Activated CD4-positive, alpha-beta T cell treated with anti-CD3 and anti-CD28 coated beads, Interleukin-2, amount 10 ng/mL, durations not matched to agents 24 days and 14 days (primary cell): ENCODE measurements around the gene CELSR1. TPM values are rescaled to one million over a fixed set of nuclear protein-coding genes. Genes with fewer than 3 reads are reported as not detected.

Source experiments
- DNase-seq: peaks from one replicate; pipeline ENCODE4 v3.0.0; 2022
- H3K27ac Mint-ChIP-seq: one replicate; pipeline ENCODE4 v1.8.0; 2022; ENCODE audit warnings: mild to moderate bottlenecking, mixed read lengths
- H3K27me3 Mint-ChIP-seq: one replicate; pipeline ENCODE4 v1.8.0; 2022; ENCODE audit warnings: mixed read lengths
- H3K36me3 Mint-ChIP-seq: one replicate; pipeline ENCODE4 v1.8.0; 2022; ENCODE audit warnings: low read depth, mild to moderate bottlenecking, mixed read lengths
- H3K4me1 Mint-ChIP-seq: one replicate; pipeline ENCODE4 v1.8.0; 2021; ENCODE audit warnings: mixed read lengths
- H3K4me3 Mint-ChIP-seq: one replicate; pipeline ENCODE4 v1.8.0; 2022; ENCODE audit warnings: mild to moderate bottlenecking, moderate library complexity, mixed read lengths
- H3K9me3 Mint-ChIP-seq: one replicate; pipeline ENCODE4 v1.8.0; 2021; ENCODE audit warnings: mixed read lengths
- intact Hi-C: fragments of 100-400 bp; cut with micrococcal nuclease; formaldehyde crosslinking; loops from one replicate; pipeline ENCODE4 v1.15.1; 2023
- total RNA-seq: library from RNA; stranded (reverse); gene quantifications from 2 replicates; pipeline ENCODE4 v1.2.3, GENCODE V29; 2022

Gene CELSR1
- total RNA-seq, 1 donor from 2014 or later = 0.37 TPM

DNA sequence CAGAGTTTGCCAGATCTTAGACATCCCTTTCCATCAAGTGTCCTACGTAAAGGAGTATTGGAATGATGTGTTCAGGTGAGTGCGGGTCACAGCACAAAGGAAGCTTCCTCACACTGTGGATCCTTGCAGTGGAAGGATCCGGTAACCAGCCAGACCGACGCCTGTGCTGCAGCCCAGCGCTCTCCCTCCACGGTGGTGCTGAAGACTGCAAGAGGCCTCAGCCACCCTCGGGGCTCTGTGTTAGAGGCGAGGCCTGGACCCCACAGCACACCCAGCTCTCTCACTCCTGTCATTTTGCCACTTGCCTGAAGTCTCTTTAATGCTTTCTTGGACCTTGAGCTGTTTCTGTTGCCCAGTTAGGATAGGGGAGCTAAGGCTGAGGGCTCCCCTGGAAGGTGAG, 199.6 kb downstream of the CELSR1 start:
- Mint-ChIP-seq H3K36me3 (peaks cover 55% of the 10 kb centered on the region), H3K27me3 (no peaks in the 10 kb centered on the region), H3K4me3 (no peak overlapping the region), H3K27ac (no peak overlapping the region), H3K4me1 (peaks cover 24% of the 10 kb centered on the region), H3K9me3 (no peaks in the 10 kb centered on the region)
- no peak for DNase-seq
- intact Hi-C loops = loop anchor here (10.0 kb wide), 1 partner anchor 333 kb away; no protein-coding TSS in a partner anchor

DNA sequence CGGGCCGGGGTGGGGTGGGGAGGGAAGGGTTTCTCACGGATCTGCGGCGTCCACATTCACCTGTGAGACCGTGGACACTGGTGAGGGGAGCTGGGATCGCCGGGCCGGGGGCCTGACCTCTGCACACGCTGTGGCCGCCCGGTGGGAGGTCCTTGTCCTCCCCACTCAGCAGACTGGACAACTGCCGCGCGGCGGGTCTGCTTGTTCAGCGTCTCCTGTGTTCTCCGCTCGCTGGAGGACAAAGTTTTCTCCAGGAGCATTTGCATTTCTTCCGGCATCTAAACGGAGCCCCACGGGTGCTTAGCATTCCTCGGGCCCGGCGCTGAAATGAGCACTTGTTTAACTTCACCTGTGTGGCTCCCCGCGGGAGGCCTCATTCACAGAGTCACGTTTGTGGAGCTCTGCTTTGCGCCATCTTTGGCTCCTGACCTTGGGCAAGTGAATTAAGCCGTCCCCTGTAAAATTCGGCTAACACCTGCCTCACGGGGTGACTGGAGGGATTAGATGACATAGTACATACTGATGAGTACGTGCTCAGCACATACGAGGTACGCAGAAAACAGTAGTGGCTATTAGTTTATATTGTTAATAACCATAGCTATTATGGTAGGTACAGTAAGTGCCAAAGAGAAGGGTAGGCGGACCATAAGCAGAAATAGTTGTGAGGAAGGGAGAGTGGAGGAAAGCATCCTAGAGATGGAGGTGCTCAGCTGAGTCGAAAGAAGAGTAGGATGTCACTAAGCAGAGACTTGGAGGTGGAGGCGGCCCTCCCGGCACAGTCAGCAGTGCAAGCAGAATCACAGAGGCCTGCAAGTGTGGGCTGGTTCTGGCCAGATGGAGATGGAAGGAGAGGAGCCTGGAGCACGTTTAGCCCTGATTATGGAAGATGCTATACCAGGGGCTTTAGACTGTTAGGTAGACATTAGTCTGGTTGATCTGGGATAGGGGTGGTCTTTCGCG, 201.0 kb downstream of the CELSR1 start:
- DNase-seq = peak; percentile 73
- Mint-ChIP-seq H3K36me3 (peaks cover 44% of the 10 kb centered on the region), H3K27ac (peak overlapping the region; percentile 87), H3K4me3 (peak overlapping the region; percentile 91), H3K4me1 (peaks cover 24% of the 10 kb centered on the region), H3K27me3 (no peaks in the 10 kb centered on the region), H3K9me3 (no peaks in the 10 kb centered on the region)
- intact Hi-C loops = loop anchor here (10.0 kb wide), 1 partner anchor 332 kb away; no protein-coding TSS in a partner anchor

DNA sequence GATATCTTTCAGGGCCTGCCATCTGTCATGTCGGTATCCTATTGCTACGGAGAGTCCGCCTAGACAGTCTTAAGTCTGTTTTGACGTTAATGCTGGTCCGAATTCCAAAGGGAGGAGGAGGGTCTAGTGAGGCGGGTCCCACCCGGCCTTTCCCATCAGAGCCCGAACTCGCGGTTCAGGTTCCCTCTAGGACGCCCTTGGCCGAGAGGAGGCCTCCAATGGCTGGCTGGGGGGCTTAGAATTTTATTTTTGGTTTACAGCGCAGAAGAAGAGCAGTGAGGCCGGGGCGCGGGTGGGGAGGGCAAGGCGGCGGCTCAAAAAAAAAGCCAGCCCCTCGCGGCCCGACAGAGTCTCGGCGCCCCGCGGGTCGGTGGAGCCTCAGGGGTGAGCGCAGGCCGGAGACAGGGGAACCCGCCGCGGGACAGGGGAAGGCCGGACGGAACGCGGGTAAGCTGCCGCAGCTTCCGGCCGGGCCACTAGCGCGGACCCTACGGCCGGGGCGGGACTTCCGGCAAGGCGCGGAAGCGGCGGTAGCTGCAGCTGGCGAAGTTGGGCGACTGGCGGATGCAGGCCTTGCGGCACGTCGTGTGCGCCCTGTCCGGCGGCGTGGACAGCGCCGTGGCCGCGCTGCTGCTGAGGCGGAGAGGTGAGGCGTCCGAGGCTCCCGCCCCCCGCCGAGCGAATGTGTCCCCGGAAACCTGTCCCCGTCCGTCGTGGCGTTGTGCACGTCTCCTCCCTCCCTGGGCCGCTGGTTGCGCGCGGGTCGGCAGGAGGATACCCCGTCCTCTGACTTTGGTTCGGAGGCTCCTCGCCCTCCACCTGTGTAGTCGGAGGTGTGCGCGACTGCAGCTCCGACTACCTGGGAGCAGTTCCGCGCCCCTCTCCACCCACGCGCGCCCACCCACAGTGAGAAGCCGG, 202.0 kb downstream of the CELSR1 start, which contains the start of gene TRMU:
Gene TRMU, plus strand, starts transcription at position 514 of the 918 bp plus-strand sequence. Its CDS starts 51 bp downstream, at position 565.
- H3K4me1 Mint-ChIP-seq = peaks cover 24% of the 10 kb centered on the region
- DNase-seq = peak; percentile 94
- H3K9me3 Mint-ChIP-seq = no peaks in the 10 kb centered on the region
- H3K36me3 Mint-ChIP-seq = peaks cover 41% of the 10 kb centered on the region
- intact Hi-C loops = loop anchor here (10.0 kb wide), 1 partner anchor 331 kb away; no protein-coding TSS in a partner anchor
- H3K27ac Mint-ChIP-seq = peak within 1 kb of the TSS; percentile 96
- peak within 1 kb of the TSS; percentile 91 for H3K4me3 Mint-ChIP-seq
- no peaks in the 10 kb centered on the region for H3K27me3 Mint-ChIP-seq

DNA sequence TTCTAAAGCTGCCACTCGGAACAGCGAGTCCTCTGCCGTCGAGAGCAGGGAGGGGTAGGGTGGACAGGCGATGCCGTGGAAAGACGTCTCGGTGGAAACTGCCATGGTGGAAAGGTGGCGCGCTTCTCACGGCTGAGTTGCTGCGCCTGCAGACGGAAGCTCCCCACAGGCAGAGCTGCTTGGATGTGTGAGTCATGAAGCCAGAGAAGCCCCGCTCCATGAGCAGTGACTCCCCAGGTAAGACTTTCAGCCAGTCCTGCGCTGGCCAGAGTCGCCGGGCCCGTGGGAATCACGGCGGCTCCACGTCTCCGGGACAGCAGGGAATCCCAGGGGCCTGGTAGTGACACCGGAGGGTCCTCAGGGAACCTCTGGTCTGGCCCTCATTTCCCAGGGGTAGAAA, 205.9 kb downstream of the CELSR1 start:
- peaks cover 30% of the 10 kb centered on the region for H3K36me3 Mint-ChIP-seq
- peaks cover 4% of the 10 kb centered on the region for H3K4me1 Mint-ChIP-seq
- no peak overlapping the region for H3K4me3 Mint-ChIP-seq
- intact Hi-C loops = loop anchor here (10.0 kb wide), 1 partner anchor 327 kb away; no protein-coding TSS in a partner anchor
- H3K27ac Mint-ChIP-seq = no peak overlapping the region
- no peak for DNase-seq
- no peaks in the 10 kb centered on the region for H3K9me3 Mint-ChIP-seq
- no peaks in the 10 kb centered on the region for H3K27me3 Mint-ChIP-seq

DNA sequence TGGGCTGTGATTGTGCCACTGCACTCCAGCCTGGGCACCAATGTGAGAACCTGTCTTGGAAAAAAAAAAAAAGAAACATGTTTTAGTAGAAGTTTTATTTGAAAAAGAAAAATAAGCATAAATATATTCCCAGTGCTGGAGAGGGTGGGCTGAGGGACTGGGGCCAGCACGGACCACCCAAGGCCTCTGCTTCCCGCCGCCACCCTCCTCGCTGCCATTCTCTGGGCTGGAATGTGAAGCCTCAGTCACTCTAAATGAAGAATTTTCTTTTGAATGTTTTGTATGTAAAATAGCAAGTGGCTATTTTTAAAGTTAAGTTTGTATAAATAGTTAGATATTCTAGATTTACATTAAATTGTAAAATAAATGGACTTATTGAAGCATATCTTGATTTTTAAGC, 207.0 kb downstream of the CELSR1 start:
- Mint-ChIP-seq H3K27ac (no peak overlapping the region), H3K27me3 (no peaks in the 10 kb centered on the region), H3K4me3 (no peak overlapping the region), H3K9me3 (no peaks in the 10 kb centered on the region), H3K36me3 (peaks cover 35% of the 10 kb centered on the region), H3K4me1 (peaks cover 2% of the 10 kb centered on the region)
- intact Hi-C loops = loop anchor here (10.0 kb wide), 1 partner anchor 326 kb away; no protein-coding TSS in a partner anchor
- DNase-seq = no peak

DNA sequence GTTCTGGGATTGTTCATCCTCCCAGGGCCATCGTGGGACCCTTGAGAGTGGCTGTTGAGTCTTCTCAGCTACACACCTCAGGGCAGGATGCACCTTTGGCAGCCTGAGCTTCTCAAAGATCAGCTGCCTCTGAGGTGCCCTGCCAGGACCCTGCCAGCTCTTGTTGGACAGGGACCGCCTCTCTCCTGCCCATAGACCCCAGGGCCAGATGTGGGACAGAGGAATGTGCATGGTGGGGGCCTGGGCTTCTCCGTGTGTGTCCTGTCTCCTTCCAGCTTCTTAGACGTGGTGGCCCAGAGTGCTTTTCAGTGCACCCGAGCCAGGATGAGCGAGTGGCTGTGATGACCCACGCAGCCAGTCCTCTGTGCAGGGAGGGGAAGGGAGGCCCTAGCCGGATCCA, 207.8 kb downstream of the CELSR1 start:
- H3K4me3 Mint-ChIP-seq = no peak overlapping the region
- peaks cover 36% of the 10 kb centered on the region for H3K36me3 Mint-ChIP-seq
- intact Hi-C loops = loop anchor here (10.0 kb wide), 1 partner anchor 325 kb away; no protein-coding TSS in a partner anchor

DNA sequence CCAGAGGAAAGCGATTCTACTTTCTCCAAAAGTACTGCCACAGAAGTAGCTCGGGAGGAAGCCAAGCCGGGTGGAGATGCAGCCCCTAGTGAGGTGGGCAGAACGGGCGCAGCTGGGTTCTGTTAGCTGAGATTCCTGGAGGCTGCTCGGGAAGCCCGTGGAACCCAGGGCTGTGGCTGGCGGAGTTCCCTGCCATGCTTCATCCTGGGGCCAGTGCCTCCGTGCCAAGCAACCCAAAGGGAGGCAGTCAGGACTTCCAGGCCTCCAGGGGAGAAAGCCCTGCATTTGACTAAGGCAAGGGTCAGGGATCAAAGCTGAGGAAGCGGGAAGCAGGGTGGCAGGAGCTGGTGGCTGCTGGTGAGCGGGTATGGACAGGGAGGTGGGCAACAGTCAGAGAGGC, 208.6 kb downstream of the CELSR1 start:
- H3K27ac Mint-ChIP-seq = no peak overlapping the region
- intact Hi-C loops = no loop called here
- H3K27me3 Mint-ChIP-seq = no peaks in the 10 kb centered on the region
- H3K36me3 Mint-ChIP-seq = peaks cover 42% of the 10 kb centered on the region
- DNase-seq = no peak
- no peaks in the 10 kb centered on the region for H3K9me3 Mint-ChIP-seq
- no peaks in the 10 kb centered on the region for H3K4me1 Mint-ChIP-seq
- H3K4me3 Mint-ChIP-seq = no peak overlapping the region

More for the DNA sequence above, 207.8 kb downstream of the CELSR1 start:
- H3K27me3 Mint-ChIP-seq = no peaks in the 10 kb centered on the region
- peaks cover 2% of the 10 kb centered on the region for H3K4me1 Mint-ChIP-seq
- no peak overlapping the region for H3K27ac Mint-ChIP-seq
- H3K9me3 Mint-ChIP-seq = no peaks in the 10 kb centered on the region
- no peak for DNase-seq

DNA sequence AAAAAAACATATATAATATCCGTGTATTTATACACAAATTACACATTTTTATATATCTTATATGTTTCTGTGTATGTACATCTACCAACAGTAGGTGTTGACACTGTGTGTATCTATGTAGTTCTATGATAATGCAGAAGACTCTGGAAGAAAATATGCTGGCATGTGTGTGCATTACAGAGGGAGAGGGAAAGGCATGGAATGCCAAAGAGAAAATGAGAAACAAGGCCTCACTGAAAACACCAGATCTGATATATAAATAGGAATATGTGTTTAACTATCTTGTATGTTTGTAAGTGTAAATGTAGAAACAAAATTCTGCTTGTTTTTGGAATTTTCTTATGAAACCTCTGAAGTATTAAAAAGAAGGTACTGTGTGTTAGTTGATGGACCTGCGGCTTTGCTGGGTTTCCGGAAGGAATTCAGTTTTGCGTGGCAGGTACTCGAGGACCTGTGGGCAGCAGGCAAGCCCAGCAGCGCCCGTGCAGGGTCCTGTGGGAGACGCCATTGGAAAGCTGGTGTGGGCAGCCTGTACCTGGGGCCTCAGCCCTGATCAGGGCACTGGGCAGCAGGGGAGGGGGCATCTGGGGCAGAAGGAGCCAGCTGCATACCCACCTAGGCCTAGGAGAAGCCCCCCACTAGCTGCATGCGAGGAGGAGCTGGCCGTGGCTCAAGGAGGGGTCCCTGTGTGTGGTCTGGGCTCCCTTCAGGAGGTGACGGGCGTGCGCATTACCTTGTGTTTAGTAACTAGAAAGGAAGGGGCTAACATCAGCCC, 209.5 kb downstream of the CELSR1 start:
- no peak overlapping the region for H3K4me3 Mint-ChIP-seq
- H3K9me3 Mint-ChIP-seq = no peaks in the 10 kb centered on the region
- no peak overlapping the region for H3K27ac Mint-ChIP-seq
- no peaks in the 10 kb centered on the region for H3K27me3 Mint-ChIP-seq
- peaks cover 45% of the 10 kb centered on the region for H3K36me3 Mint-ChIP-seq
- intact Hi-C loops = no loop called here
- DNase-seq = no peak
- H3K4me1 Mint-ChIP-seq = no peaks in the 10 kb centered on the region

DNA sequence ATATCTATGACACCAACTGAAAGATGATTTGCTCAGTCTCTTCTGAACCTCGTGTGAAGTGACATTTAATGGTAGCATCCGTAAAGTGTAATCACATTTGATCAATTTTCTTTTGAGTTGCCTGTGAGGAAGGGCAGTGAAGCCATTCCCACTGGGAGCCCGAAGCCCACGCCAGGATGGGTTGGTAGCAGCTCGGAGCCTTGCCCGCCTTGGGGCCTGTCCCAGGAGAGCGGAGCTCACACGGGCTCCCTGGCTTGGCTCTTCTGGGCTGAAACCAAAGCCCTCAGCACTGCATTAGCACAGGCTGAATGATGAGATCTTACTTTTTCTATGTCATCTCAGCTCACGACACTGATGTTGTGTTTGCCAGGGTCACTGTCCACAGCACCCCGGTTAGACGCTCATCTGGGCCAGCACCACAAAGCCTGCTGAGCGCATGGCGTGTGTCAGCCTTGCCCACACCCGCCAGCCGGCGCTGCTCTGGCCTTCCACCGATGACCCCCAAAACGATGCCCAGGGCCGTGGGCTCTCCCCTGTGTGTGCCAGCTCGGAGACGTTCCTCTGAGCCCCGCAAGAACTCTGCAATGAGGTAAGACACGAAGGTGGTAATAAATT, 211.2 kb downstream of the CELSR1 start:
- Mint-ChIP-seq H3K27me3 (no peaks in the 10 kb centered on the region), H3K9me3 (no peaks in the 10 kb centered on the region), H3K4me1 (no peaks in the 10 kb centered on the region), H3K27ac (no peak overlapping the region), H3K4me3 (no peak overlapping the region), H3K36me3 (peaks cover 46% of the 10 kb centered on the region)
- no peak for DNase-seq
- intact Hi-C loops = no loop called here

DNA sequence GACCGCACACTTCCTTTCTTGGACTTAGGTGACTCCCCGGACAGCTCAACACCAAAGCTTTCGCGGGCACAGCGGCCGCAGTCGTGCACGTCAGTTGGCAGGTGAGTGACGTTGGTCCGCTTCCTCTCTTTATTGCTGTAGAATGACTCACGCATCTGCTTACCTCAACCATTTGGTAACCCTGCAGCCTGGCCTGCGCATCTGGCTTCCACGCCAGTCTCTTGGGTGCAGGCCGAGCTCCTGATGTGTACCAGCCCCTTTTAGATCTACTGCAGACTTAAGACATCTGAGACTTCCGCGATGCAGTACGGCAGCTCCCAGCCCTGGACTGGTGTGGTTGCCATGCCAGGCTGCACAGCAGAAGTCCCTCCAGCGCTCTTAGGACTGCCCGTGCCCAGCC, 214.3 kb downstream of the CELSR1 start:
- no peak overlapping the region for H3K27ac Mint-ChIP-seq
- peaks cover 57% of the 10 kb centered on the region for H3K36me3 Mint-ChIP-seq
- no peaks in the 10 kb centered on the region for H3K27me3 Mint-ChIP-seq
- no peaks in the 10 kb centered on the region for H3K9me3 Mint-ChIP-seq
- DNase-seq = no peak
- no peaks in the 10 kb centered on the region for H3K4me1 Mint-ChIP-seq
- intact Hi-C loops = no loop called here
- H3K4me3 Mint-ChIP-seq = no peak overlapping the region

DNA sequence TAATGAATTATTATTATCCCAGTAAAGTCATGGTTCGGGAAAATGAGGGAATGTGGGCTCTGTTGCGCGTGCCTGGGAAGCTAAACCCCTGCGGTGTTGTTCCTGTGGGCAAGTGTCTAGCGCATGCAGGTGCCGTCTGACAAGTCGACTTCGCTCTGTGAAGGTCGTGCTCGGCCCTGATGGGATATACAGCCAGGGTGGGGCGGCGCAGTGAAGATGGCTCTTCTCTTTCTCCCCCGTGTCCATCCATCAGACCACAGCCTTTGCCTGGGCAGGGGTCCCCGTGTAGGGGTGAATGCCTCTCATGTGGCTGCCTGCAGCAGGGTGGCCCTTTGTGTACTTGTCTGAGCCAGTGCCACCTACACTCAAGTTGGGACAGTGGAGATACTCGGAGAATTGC, 214.7 kb downstream of the CELSR1 start:
- no peaks in the 10 kb centered on the region for H3K4me1 Mint-ChIP-seq
- no peaks in the 10 kb centered on the region for H3K9me3 Mint-ChIP-seq
- intact Hi-C loops = no loop called here
- DNase-seq = no peak
- H3K36me3 Mint-ChIP-seq = peaks cover 60% of the 10 kb centered on the region
- H3K27me3 Mint-ChIP-seq = no peaks in the 10 kb centered on the region
- no peak overlapping the region for H3K4me3 Mint-ChIP-seq
- H3K27ac Mint-ChIP-seq = no peak overlapping the region

DNA sequence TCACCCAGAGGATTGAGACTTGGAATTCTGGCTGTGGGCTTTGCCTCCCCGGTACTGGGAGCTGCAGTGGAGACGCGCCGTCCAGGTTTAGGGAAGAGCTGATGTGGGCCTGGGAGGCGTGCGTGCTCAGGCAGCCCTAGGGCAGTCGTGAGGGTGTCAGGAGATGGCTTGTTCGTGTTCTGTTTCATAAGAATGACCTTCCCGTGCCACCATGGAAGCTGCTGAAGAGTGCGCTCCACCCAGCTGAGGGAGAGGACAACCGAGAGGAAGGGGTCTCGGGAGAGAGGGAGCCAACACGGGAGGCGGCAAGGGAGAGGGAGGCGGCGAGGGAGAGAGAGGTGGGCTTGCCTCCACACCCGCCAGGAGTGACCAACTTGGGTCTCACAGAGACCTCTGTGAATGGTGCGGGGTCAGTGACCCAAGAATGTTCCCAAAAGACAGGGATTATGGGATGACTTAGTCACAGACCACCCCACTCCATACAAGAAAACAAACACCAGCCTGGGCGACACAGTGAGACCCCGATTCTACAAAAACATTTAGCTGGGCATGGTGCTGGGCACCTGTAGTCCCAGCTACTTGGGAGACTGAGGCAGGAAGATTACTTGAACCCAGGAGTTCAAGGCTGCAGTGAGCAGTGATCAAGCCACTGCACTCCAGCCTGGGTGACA, 216.6 kb downstream of the CELSR1 start:
- Mint-ChIP-seq H3K36me3 (peaks cover 55% of the 10 kb centered on the region), H3K4me1 (no peaks in the 10 kb centered on the region), H3K27ac (no peak overlapping the region), H3K9me3 (no peaks in the 10 kb centered on the region), H3K4me3 (no peak overlapping the region), H3K27me3 (no peaks in the 10 kb centered on the region)
- intact Hi-C loops = no loop called here
- no peak for DNase-seq
